ENCODE data around the gene PDE2A.

Gene PDE2A

DNA sequence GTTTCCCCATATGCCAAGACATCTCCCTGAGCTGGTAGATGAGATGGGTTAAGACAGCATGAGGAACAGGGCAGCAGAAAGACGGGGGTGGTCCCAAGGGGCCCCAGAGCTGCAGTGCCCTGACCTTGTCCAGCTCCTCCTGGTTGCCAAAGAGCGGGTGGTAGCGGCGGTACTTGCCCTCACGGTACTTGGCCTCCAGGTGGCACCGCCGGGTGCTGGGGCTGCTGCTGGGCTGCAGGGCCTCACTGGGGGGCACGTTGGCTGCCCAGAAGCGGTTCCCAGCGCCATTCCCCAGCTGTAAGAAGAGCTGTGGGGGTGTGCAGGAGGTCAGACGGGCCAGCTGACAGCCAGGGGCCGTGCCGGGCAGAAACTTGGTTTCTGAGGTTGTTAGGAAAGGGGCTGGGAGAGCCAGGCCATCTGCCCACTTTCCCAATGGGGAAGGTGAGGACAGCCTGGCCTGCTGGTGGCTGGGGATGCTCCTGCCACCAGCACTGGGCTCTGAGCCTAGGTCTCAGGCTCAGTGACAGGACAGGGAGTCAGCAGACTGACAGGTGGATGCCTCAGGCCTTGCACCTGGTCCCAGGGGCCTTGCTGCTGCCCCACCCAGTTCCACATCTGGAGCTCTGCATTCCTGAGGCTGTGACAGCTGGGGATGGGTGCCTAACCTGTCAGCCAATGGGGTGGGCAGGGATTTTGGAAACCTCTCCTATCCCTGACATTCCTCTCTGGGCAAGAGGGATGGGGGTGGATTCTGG lies 30.0 kb upstream of the PDE2A start:
- DNase-seq: no peak

DNA sequence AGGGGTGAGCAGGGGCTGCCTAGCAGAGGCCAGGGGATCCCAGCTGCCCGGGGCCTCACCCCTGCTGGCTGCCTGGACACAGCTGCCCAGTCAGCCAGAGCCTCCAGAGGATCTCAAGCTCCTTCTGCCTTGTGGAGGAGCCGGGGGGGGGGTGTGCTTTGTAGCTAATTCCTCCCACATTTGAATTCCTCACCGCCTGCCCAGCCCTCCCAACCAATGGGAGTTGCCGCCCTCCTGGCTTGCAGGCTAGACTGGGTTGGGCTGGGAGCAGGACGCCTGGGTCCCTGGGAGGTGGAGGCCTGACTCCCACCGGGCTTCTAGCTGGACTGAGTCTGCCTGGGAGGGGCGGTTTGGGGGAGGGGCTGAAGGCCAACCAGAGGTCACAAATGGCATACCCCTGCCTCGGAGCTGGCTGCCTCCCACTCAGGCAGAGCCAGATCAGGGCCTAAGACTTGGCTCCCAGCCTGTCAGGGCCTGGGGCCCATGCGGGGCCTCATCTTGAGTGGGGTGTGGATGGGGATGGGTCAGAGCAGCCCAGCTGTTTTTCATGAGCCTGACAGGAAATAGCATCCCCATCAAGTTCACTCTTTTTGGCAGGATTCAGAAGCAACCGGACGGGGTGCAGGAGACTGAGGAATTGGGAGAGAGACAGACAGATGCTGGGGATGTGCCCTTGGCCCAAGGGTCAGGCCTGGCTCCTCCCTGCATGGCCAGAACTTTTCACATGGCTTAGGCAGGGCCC lies 29.2 kb upstream of the PDE2A start:
- no peak for DNase-seq

DNA sequence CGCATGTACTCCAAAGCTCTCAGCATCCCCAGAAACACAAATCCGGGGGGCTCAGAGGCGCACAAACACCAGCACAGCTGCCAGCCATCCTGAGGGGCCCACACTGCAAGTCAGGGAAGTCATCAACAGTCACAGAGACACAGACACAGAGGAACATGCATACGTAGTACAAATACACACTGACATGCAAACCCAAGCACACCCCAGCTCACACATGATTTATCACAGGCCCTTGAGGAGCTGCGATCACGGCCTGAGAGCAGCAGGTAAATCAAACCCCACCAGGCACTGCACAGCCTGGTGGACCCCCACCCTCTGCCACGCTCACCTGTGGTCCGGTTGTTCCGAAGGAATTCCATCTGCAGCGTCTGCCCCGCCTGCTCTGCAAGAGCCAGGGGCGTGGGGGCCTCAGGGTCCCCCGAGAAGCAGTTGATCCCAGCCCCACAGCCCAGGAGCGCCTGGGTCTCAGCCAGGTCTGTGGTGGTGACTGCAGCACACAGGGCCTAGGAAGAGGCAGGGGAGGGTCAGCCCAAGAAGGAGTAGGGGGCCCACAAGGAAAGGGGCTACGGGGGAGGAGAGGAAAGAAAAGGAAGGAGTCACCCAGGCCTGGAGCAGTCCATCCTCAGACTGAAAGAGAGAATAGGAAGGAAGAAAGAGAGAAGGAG lies 28.5 kb upstream of the PDE2A start:
- DNase-seq: no peak

DNA sequence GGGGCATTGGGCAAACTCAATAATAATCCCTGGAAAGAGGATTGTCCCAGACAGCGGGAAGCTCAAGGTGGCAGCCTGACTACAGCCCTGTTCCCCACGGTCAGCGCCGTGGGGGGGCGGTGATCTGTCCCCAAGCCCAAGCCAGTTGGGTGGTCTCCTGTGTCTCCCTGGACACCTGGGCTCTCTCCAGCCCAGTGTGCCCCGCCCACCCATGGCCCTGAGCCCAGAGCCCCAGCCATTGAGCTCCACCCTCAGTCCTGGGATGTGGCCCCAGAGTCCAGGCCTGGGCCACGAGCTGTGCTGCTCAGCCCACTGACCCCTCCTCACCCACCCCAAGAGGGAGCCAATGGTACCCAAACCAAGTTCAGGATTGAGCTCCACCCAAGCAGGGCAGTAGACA lies 27.9 kb upstream of the PDE2A start:
- no peak for DNase-seq

DNA sequence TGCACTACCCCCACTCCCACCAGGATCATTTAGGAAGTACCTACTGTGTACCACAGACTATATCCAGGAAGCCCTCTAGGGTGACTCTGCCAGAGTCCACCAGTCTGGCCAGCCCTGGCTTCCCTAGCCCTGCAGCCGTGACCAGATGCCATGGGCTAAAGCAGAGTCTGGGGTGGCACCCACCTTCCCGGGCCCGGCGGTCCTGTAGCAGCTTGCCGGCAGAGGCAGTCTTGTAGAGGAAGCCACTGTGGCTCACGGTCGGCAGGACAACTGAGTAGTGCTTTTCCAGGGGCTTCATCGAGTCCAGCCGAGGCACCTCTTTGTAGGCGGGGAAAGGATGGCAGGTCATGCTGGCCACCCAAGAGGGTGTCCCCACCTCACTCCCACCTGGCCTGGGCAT lies 27.2 kb upstream of the PDE2A start:
- no peak for DNase-seq

DNA sequence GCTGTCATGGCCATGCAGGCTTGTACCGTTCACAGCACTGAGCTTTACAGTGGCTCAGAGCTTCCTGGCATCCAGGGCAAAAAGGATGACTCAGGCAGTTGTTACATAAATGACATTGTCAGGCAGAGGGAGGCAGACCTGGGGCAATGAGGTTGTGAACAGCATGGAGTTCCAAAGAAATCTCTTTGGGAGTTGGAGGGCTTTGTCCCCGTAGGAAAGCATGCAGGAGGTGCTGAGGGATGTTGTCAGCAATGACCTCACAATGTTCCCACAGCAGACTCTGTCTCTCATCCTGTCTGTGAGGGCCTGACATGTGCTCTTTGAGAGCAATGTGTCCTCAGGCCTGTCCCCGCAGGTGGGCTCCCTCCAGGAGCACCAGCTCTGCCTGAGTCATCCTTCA lies 25.9 kb upstream of the PDE2A start:
- DNase-seq: no peak

DNA sequence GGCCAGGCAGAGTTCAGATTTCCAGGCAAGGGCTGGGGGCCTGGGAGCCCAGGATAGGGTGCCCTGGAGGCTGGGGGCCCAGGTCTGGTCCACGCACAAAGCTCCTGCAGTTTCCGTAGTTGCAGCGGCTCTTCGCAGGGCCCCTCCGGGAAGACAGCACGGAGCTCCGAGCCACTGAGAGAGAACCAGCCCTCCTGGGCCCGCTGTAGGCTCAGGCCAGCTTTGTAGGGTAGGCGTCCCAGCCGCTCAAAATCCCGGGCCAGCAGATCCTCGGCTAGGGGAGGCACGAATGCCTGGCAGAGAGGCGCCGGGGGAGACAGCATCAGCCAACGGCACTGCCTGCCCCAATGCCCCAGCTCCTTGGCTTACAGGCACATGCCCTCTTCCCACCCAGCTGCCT lies 23.6 kb upstream of the PDE2A start:
- DNase-seq: no peak

DNA sequence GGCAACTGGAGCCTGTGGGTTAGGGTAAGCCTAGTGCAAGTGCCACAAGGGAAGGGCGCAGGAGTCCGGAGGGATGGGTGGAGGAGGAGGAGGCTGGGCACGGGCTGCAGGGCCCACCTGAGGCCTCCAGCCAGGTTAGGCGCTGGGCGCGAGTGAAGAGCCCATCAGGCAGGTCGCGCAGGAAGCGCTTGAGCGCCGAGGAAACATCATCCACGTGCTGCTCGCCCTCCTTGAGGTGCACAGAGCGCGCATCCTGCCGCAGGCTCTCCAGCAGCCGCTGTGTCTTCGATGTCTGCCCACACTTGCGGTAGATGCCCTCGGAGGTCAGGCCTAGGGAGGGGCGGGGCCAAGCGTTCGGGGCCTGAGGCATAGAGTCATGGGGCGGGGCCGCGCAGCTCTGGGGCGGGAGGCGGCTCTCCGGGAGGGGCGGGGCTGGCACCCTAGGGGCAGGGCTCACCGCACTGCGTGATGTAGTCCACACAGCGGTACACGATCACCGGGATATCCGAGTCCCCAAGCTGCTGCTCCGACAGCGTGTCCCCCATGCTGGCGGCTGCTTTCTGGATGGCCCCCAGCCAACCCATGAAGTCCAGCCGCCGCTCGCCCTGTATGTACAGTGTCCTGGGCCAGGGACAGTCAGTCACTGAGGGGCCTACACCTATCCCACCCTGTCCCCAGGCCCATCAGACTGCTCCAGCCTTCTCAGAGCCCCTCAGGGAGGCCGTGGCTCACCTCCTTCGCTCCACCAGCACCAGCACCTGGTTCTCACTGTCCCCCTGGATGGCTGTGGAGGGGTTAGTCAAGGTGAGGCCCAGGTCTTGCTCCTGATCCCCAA lies 22.9 kb upstream of the PDE2A start:
- DNase-seq: no peak

DNA sequence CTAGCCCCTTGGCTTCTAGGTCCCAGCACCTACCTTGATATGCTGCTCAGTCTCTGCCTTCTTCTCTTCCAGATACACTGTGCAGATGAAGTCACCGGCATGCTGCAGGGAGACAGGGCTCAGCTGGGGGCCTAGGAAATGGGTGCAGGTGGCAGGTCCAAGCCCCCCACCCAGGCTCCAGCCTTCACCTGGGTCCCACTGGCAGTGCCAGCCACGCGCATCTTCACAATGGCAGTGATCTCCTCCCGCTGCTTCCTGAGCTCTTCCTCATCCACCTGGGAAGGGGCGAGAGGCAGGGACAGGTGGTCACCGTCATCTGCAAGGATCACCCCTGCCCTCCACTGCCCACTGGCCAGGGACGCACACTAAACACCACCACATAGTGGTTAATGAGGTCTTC lies 21.1 kb upstream of the PDE2A start:
- DNase-seq: no peak

DNA sequence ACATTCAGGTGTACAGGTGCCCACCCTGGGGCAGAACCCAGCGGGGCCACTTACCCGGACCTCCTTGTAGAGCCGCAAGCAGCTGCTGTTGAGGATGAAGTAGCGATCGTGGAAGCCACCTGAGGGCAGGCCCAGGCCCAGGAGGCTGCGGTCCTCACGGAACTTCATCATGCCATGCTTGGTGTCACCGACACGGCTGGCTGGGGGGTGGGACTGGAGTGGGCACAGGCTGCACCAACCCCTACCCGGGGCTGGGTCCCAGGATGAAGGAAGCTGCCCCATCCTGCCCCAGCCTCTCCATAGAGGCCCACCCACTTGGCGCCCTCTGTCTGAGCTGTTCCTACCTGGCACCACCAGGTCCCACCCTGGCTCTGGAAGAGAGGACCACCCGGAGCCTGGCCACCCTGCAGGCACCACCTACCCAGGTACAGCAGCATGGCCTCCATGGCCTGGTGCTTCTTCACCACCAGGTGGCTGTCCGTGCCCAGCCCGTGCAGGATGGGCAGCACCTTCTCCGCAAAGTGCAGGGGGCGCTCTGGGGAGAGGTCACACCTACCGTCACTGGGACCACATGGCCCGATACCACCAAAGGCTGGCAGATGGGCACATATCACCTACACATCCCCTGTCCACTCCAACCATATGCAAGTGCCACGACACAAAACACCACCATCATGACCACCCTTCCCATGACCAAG lies 19.2 kb upstream of the PDE2A start:
- DNase-seq: no peak

DNA sequence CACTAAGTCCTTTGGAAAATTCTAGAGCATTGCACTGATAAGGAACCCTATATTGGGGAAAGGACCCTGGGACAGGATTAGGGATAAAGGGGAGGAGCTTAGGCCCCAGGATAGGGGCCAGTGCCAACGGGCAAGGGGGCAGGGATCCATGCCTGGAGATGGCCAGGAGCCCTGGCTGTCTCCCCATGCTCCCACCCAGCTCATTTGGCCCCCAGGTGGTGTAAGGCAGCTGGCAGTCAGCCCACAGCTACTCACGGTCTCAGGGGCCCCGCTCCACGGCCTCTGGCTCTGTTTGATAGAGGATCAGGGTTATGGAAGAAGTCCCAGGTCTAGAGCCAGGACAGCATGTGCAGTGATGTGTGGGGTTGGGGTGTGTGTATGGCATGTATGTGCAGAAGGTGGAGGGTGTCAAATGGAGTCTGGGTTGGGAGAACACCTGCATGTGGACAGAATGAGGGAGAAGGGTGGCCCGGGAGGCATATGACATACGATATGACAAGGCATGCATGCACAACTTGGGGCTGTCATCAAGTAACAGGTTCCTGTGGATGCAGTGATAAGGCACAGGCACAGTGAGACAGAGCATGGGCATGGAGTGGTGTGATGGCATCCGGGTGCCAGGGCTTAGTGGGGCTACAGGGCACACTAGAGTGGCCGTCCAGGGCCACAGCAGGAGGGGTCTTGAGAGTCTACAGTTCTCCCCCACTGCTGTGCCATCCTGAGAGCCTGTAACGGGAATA lies 18.4 kb upstream of the PDE2A start:
- DNase-seq: no peak

DNA sequence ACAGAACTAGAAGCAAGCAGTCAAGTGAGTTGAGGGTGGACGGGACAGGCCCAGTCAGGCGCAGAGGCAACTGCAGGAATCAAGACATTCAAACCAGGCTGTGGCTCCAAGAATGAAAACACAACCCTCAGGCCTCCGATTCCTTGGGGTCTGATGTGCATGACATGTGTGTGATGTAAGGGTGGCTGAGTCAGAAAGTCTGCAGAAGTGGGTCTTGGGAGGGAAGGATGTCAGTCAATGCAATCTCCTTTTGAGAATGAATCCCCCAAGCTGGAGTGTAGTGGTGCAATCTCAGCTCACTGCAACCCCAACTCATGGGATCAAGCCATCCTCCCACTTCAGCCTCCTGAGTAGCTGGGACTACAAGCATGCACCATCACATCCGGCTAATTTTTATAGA lies 15.9 kb upstream of the PDE2A start:
- DNase-seq: no peak

DNA sequence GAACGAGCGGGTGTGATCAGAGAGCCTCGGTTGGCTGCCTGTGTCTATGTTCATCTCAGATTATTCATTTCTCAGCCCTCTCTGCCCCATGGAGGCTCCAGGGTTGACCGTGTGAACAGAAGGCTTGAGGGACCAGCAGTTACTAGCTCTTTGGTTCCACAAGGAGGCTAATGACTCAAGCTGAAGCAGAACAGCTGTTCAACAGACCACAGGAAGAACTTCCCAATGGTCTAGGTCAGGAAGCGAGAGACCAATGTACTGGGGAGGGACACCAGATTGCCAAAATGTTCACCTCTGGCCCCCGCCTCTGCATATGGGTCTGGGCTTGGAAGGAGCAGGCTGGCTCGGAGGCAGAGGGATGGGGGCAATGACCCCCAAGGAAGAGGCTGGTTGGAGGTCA lies 14.7 kb upstream of the PDE2A start:
- DNase-seq: no peak

DNA sequence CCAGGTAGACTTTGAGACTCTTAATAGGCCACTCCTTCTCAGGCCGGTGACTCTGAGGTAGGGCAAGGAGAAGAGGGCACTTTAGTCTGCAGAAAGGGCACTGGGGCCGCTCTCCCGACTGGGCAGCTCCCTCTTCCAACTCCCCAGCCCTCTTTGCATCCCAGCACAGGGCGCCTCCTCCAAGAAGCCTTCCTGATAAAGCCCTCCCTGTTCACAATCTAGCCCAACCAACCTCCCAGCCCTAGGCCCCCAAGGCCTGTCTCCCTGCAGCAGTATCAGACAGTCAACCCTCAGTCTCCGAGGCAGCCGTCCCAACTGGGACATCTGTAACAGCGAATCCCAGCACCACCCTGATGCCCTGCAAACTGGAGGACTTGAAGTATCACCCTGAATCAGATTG lies 14.3 kb upstream of the PDE2A start:
- no peak for DNase-seq

DNA sequence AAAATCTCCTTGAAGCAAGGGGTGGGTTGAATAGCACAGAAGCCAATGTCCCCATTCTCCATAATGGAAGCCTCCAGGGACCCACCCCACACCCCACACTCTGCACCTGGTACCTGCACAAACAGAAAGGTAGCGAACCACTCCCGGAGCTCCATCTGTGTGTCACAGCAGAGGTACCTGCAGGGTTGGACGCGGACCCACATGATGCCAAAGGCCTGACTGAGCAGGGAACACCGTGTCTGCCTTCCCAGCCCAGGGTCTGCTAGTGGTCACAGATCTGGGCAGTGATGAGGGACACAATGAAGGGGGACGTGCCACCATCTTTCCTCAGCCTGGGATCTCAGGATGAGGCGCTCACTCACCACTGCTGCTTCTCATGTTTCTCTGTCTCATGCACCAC lies 13.1 kb upstream of the PDE2A start:
- no peak for DNase-seq

DNA sequence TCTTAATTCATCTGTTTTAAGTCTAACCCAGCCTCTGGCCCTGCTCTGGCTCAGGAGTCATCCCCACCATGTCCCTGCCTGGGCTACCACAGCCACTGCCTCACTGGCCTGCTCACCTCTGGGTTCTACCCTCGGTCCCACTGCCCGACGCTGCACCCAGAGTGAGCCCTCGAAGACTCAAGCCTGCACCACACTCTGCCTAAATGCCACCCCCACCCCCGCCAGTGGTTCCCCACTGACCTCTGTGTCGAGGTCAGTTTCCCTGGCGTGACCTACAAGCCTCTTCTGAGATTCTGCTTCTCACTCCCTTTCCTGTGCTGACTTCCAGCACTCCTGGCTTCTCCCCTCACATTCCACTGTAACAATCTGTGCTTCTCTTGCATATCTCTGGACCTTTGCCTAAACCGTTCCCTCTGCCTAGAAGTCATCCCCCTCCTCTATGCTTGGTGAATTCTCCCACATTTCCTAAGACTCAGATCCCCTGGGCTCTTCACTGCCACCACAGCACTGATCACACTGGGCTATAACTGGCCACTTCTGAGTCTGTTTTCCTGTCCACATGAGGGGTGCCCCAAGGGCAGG lies 12.5 kb upstream of the PDE2A start:
- DNase-seq: no peak

DNA sequence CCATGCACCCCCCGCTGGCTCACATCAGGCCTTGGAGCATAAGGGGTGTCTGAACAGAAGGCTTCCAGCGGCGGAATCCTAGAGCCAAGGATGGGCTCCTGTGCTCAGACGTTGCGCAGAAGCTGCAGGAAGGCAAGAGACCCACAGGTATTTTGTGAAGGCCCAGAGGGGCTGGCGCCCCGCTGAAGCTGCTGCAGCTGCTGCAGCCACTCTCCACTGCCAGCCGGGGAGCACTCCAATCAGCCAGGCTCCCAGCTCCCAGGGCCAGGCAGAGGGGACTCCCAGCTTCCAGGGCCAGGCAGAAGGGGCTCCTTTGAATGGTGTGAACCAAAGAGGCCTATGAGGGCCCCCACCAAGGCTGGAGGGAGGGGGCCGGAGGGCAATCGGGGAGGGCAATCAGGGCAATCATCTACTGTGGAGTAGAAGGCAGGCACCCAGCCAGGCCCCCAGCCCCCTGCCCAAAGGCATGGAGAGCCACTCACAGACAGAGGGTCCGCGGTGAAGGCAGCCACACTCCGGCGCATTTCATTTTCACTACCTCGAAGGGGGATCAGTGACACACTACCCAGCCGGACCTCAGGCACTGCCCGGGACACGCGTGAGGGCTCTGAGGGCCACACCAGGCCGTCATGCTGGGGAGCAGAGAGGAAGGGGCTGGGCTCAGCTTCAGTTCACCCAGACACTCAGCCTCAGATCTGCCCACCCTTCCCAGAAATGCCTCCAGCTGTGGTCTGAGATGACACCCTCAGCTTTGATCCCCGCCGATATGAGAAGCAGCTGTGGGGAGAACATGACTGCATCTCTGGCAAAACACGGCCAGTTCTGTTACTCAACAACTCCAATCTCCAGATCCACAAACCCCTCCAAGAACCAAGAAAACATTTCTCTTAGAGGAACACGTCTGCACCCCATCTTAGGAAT lies 11.6 kb upstream of the PDE2A start:
- no peak for DNase-seq

DNA sequence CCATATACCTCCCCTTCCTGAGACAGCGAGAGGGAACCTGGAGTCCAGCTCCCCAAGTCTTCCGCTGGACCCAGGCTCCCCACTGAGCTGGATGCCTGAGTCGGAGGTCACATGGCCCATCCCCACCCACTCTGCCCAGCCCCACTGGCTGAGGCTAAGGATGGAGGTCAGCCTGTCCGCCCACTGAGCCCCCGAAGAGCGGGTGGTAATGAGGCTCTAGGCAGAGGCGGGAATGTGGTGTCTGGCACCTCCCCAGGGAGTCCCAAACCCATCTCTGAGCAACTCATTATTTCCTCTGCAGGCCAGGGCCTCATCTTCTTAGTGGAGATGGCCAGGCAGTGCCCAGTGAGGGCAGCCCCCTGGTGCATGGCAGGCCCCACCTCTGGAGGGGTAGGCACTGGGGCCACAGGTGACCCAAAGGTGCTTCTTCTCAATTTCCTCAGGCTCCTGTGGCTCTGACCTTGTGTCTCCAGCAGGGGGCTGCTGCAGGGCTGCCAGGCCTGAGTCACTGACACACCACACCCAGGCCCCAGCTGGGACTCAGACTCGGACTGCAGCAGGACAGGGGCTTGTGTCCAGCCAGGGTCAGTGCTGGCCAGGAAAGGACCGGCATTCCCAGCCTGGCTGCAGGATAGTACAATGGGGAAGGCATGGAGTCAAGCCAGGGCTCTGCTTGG lies 10.2 kb upstream of the PDE2A start:
- DNase-seq: peak; percentile 18

DNA sequence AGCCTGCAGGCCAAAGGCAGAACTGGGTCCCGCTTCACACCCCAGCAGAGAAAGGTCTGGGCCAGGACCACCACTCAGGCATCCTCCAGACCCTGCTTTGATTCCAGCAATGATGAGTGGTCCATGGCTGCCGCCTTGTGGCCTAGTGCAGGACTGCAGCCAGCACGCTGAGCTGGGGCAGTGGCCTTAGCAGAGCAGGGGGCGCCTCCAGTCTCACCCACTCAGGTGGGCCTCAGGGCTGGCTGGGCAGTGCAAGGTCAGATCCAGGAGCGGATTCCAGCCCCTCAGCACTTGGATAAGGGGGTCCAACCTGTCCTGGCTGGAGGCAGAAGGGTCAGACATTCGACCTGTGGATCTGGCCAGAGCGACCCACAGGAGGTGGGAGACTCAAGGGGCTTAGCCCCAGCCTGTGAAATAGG lies 9.6 kb upstream of the PDE2A start:
- DNase-seq: peak; percentile 49

DNA sequence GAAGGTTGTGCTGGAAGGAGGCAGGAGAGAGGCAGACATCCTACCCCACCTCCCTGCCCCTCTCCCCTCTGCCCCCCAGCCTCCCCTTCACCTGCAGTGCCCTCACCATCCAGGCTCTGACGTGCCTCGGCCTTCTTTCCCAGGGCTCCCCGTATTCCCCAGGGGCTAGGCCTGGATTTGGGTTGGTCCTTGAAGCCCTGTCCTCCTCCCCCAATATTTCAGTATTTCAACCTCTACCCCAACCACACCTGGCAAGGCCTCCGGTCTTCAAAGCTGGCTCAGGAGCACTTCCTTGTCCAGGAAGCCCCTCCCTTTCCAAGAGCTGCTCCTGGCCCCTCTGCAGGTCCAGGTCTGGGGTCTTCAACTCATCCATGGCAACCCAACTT lies 8.6 kb upstream of the PDE2A start:
- DNase-seq: no peak

Data from NCI-H1092 (cell line).